ENCODE data around the gene CARMIL1. TPM values are rescaled to one million over a fixed set of nuclear protein-coding genes. Genes with fewer than 3 reads are reported as not detected.

Gene CARMIL1
- total and polyA plus RNA-seq, 2 of the 8 experiments (the other 6 are each of a cell fraction or from before 2014, with no cell fraction given), result 20.3 to 40.4 TPM

DNA sequence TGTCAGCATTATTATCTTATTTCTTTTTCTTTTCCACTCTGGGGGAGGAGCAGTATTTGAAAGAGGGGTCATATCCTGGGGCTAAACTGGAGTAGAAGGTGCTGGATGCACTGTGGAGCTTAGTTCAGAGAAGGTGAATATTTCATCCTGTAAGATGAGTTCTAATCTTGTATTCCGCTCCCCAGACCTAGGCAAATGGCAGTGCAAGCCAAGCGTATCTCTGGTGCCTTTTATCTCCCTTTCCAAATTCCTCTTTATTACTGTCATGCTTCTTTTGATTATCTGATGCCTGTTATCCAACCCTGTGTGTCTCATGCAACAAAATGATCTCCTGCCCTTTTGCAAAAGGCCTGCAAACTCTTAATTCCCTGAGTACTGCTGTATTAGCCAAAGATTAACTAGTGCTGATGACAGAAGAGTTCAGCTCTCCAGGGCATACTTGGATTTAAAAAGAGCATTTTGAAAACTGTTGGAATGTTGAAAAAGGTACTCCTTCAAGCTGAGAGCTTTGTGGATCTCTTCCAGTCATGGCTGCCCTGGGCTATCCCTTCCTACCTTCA lies 138.0 kb downstream of the CARMIL1 start:
- Histone ChIP-seq H3K4me2 (ENCODE audit: insufficient read depth in 1 of 2, low read depth in 2 of 2, low read length in 2 of 2) (no peak overlapping the region), H2BK5ac (ENCODE audit: low read depth, low read length) (no peak overlapping the region), H3K18ac (ENCODE audit: extremely low read depth, low read length) (no peak overlapping the region), H2BK15ac (ENCODE audit: low read length) (no peak overlapping the region), H3K9ac (replicated peaks in 1 of 4; ENCODE audit: extremely low read depth in 1 of 4, low read depth in 3 of 4, low read length in 3 of 4) (no peak overlapping the region), H3K9me3 (ENCODE audit: insufficient read depth in 2 of 2, low read depth in 1 of 2, low read length in 1 of 2) (peaks cover 9 to 14% of the 10 kb centered on the region in 2 experiments; a peak in 3 of 4 replicates), H3K4me1 (replicated peaks in 1 of 4; ENCODE audit: control insufficient read depth in 3 of 4, insufficient read depth in 4 of 4, low read length in 3 of 4) (peaks cover 0 to 19% (median 16%) of the 10 kb centered on the region in 4 experiments; a peak in 4 of 7 replicates), H2BK120ac (replicated peaks; ENCODE audit: low read depth, low read length) (no peak overlapping the region), H4K8ac (ENCODE audit: extremely low read depth, insufficient read depth, low read length) (no peak overlapping the region), H4K5ac (ENCODE audit: insufficient read length, low read depth, low read length) (no peak overlapping the region), H2AK5ac (ENCODE audit: low read depth, low read length) (no peak overlapping the region), H3K79me2 (ENCODE audit: control insufficient read depth in 1 of 2, insufficient read depth in 2 of 2, low read length in 2 of 2) (peaks cover 0 to 72% of the 10 kb centered on the region in 2 experiments; a peak in 3 of 4 replicates), H2BK12ac (ENCODE audit: low read depth, low read length) (no peak overlapping the region), H3K23me2 (ENCODE audit: low read depth, low read length) (no peaks in the 10 kb centered on the region), H3K27me3 (replicated peaks in 1 of 4; ENCODE audit: control insufficient read depth in 3 of 4, extremely low read depth in 1 of 4, insufficient read depth in 3 of 4, low read length in 3 of 4) (no peaks in the 10 kb centered on the region), H2AFZ (ENCODE audit: low read length) (no peak overlapping the region), H4K20me1 (replicated peaks in 1 of 2; ENCODE audit: control insufficient read depth in 1 of 2, insufficient read depth in 2 of 2, low read length in 2 of 2) (no peaks in the 10 kb centered on the region), H3K56ac (replicated peaks; ENCODE audit: insufficient read length, low read depth, low read length) (no peak overlapping the region), H3K36me3 (ENCODE audit: control insufficient read depth in 2 of 4, insufficient read depth in 4 of 4, low read length in 3 of 4) (peaks cover 0 to 10% (median 4%) of the 10 kb centered on the region in 4 experiments; a peak in 4 of 8 replicates), H3K4ac (replicated peaks; ENCODE audit: insufficient read length, low read depth, low read length) (no peak overlapping the region), H2BK20ac (ENCODE audit: low read length) (no peak overlapping the region), H3K79me1 (ENCODE audit: low read depth, low read length) (peaks cover 3% of the 10 kb centered on the region; the same call in 1 of the 2 replicates), H3K14ac (ENCODE audit: insufficient read length) (no peak overlapping the region), H3K4me3 (ENCODE audit: extremely low read depth in 1 of 4, insufficient read depth in 2 of 4, low read depth in 3 of 4, low read length in 4 of 4) (no peak overlapping the region), H4K91ac (replicated peaks; ENCODE audit: insufficient read length, low read length) (no peak overlapping the region), H3K27ac (ENCODE audit: low read depth, low read length) (no peak overlapping the region), H3K23ac (ENCODE audit: insufficient read length) (no peak overlapping the region)
- FAIRE-seq, result no peak
- DNase-seq (ENCODE audit: low read depth in 1 of 2, low spot score in 2 of 2), result no peak
- POLR2A ChIA-PET (ENCODE audit: partially characterized antibody), result no interaction called here
- CTCF ChIA-PET (ENCODE audit: partially characterized antibody), result interaction anchor here (0.5 to 1.2 kb wide), 3 partner anchors 15 to 151 kb away, joined by 3 to 5 read pairs (median 3); no protein-coding TSS in a partner anchor
- 89% methylated on average over 2 of the region's 2 CpGs; no CpG with 5 or more reads in 1 of the 2 experiments for WGBS, 2 experiments (ENCODE audit: extremely low coverage in 1 of 2, insufficient coverage in 1 of 2, insufficient read length in 1 of 2, insufficient replicate concordance in 2 of 2, low coverage in 1 of 2, low lambda C conversion rate in 2 of 2, missing lambda C conversion rate in 1 of 2)
- TF ChIP-seq RXRA (IDR thresholded peaks at IDR 0.05; ENCODE audit: insufficient read depth, low read depth, low read length), result no peak
- TF ChIP-seq SRF (IDR thresholded peaks at IDR 0.05; ENCODE audit: low read depth, low read length), result no peak
- TF ChIP-seq, protein P1, sequence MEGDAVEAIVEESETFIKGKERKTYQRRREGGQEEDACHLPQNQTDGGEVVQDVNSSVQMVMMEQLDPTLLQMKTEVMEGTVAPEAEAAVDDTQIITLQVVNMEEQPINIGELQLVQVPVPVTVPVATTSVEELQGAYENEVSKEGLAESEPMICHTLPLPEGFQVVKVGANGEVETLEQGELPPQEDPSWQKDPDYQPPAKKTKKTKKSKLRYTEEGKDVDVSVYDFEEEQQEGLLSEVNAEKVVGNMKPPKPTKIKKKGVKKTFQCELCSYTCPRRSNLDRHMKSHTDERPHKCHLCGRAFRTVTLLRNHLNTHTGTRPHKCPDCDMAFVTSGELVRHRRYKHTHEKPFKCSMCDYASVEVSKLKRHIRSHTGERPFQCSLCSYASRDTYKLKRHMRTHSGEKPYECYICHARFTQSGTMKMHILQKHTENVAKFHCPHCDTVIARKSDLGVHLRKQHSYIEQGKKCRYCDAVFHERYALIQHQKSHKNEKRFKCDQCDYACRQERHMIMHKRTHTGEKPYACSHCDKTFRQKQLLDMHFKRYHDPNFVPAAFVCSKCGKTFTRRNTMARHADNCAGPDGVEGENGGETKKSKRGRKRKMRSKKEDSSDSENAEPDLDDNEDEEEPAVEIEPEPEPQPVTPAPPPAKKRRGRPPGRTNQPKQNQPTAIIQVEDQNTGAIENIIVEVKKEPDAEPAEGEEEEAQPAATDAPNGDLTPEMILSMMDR (IDR thresholded peaks at IDR 0.05; ENCODE audit: control extremely low read depth in 1 of 3, insufficient read depth in 1 of 3, low read depth in 1 of 3, low read length in 3 of 3), result no peak
- TF ChIP-seq SUZ12 (IDR thresholded peaks at IDR 0.05; ENCODE audit: low read length), result no peak
- TF ChIP-seq BRCA1 (IDR thresholded peaks at IDR 0.05; ENCODE audit: low read depth, low read length), result no peak
- no peak for TF ChIP-seq RAD21 (IDR thresholded peaks at IDR 0.05 in 1 of 2, conservative IDR thresholded peaks at IDR 0.05 in 1 of 2; ENCODE audit: low read depth in 2 of 2, low read length in 2 of 2)
- TF ChIP-seq SP1 (IDR thresholded peaks at IDR 0.05; ENCODE audit: low read depth, low read length), result no peak
- TF ChIP-seq EP300 (IDR thresholded peaks at IDR 0.05; ENCODE audit: borderline replicate concordance in 1 of 2, low read depth in 2 of 2, low read length in 2 of 2), result no peak

Data from H1 (cell line).